PC-3 (cell line): Measurements from ENCODE around the gene RAB4A.

ENCODE experiments used
- EZH2 ChIP-seq: fragments of 300-600 bp; sonication (generic); IDR thresholded peaks from one replicate; pipeline ENCODE4 v1.6.1; 2017; ENCODE audit warnings: antibody characterized with exemption, mild to moderate bottlenecking, low read length; ENCODE audit not compliant: unreplicated experiment
- TF ChIP-seq, protein P1 (sequence below): fragments of 300-600 bp; sonication (generic); conservative IDR thresholded peaks from 2 replicates; pipeline ENCODE4 v1.5.1; 2017; ENCODE audit warnings: antibody characterized with exemption, low read depth, mild to moderate bottlenecking, low read length

DNA sequence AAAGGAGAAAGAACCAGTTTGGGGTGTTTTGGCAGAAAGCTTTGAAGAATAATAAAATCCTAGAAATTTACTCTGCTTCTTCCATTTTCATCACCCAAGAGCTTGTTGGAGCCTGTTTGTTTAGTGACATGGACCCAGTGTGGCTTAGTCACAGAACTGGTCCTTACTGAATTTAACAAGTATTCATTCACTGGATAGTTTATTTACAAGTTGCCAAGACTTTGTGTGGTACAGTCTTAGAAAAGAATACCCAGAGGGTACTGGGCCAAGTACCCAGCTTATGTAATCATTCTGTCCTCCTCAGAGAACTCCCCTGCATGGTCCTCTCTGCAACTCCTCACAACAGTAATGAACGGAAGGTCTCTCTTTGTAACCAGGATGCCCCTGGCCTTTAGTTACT is 16.4 kb downstream of the RAB4A start:
- TF ChIP-seq, protein P1, sequence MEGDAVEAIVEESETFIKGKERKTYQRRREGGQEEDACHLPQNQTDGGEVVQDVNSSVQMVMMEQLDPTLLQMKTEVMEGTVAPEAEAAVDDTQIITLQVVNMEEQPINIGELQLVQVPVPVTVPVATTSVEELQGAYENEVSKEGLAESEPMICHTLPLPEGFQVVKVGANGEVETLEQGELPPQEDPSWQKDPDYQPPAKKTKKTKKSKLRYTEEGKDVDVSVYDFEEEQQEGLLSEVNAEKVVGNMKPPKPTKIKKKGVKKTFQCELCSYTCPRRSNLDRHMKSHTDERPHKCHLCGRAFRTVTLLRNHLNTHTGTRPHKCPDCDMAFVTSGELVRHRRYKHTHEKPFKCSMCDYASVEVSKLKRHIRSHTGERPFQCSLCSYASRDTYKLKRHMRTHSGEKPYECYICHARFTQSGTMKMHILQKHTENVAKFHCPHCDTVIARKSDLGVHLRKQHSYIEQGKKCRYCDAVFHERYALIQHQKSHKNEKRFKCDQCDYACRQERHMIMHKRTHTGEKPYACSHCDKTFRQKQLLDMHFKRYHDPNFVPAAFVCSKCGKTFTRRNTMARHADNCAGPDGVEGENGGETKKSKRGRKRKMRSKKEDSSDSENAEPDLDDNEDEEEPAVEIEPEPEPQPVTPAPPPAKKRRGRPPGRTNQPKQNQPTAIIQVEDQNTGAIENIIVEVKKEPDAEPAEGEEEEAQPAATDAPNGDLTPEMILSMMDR, result no peak
- TF ChIP-seq EZH2, result no peak
